ENCODE results near the gene CTDP1.

GRCh38 chr18:79631096-79631507 is 48.5 kb upstream of the CTDP1 start:
- TF ChIP-seq POLR2AphosphoS5 (IDR thresholded peaks at IDR 0.05; ENCODE audit: borderline replicate concordance, low read depth, low read length) (no peak), EZH2 (IDR thresholded peaks at IDR 0.05) (no peak), FOXP2 (optimal IDR thresholded peaks at IDR 0.05; ENCODE audit: control extremely low read depth, extremely low read length, insufficient read depth) (no peak)
